HG03520 (cell line): Measurements from ENCODE around the gene LDB2.
"Not testable (repeated sequence)": the region's sequence is repeated elsewhere in the genome, so short reads cannot be mapped to it uniquely, and the experiment has no call there.

Experiments used
- ATAC-seq: cut with Tn5 transposase; IDR thresholded peaks from one replicate; pipeline ENCODE4 v1.9.1; 2021; ENCODE audit warnings: mild to moderate bottlenecking, moderate library complexity; ENCODE audit not compliant: unreplicated experiment

LDB2 gene

DNA sequence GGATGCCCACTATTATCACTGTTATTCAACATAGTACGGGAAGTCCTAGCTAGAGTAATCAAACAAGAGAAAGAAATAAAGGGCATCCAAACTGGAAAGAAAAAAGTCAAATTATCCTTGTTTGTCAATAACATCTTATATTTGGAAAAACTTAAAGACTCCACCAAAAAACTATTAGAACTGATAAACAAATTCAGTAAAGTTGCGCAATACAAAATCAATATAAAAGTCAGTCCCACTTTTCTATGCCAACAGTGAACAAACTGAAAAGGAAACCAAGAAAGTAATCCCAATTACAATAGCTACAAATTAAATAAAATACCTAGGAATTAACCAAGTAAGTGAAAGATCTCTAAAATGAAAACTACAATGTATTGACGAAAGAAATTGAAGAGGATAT, 321.3 kb downstream of the LDB2 start:
- ATAC-seq = no peak

DNA sequence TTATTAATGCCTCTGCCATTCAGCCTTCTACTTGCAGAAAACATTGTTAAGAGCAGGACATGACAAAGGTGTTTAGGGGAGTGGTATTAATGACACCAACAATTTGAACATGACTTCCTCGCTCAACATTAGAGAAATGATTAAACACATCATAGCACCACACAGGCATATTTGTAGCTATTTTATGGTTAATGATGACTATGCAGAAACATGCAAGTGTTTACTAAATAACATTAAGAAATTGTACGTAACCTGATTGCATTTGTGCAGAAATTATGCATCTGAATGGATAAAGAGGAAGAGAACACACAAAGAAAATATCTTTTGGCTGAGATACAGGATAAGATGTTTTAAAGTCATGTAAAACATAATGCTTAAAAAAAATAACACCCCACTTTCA, 323.5 kb downstream of the LDB2 start:
- ATAC-seq = no peak

DNA sequence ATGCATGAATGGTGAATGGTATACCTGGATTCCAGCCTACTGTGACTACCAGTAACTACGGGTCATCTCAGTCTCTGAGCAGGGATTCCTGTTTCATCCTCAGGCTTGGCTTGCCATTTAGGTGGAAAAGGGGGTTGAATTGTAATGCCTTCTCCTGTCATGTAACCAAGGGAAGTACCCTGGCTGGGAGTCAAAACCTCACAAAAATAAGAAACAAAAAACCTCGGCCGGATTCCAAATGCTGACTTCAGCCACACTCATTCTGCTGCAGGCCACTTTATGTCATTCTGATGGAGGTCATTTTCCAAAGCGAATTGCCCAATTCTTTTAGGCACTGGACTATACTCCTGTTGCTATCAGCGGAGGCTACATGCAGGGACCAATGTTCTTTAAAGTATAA, 324.7 kb downstream of the LDB2 start:
- ATAC-seq = no peak

DNA sequence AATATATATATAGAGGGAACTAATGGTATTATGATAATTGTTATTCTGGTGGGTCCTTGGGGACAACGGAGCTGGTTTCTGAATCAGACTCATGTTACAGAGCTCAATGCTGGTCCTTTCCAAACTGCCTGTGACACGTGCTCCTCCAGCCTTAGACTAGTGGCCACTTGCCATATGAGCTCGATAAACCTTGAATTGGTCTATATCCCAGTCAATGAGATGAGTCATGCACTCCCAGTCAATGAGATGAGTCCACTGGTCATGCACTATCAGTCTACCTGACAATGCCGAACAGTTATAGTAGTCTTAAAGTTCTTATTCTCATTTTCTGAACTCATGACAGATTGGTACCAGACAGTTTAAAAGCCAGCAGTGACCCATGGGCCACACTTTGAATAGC, 325.2 kb downstream of the LDB2 start:
- no peak for ATAC-seq

DNA sequence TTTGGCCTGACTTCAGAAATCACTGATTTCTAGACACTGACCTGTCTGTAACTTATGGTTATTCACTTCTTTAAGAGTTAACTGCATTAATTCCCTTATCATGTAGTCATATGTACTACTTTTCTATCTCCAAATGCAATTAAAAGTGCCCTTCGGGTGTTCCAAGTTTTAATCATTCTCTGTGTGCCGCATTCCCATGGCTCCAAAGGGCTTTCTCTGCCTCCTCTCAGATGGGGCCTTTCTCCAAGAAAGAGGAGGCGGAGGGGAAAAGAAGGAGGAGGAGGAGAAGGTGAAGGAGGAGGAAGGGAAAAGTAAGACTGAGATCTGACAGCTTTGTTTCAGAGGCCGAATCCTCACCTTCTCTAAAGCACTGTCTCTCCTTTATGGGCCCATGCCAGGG, 325.8 kb downstream of the LDB2 start:
- ATAC-seq = no peak

DNA sequence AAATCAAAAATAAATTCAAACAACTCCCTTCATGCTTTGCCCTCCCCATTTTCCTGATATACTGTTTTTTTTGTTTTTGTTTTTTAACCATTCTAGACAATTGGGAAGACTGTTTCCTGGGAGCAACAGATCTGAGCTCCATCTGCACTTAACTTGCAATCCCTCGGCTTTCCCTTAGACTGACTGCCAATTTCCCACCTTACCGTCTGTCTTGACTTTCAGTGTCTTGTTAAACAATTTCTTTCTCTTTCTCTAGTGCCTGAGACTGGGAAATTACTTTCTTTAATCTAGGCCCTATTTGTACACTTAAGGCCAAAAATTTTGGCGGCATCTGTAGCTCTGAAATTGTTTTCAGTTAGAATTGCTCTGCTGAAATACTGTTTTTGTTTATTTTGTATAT, 326.3 kb downstream of the LDB2 start:
- no peak for ATAC-seq

DNA sequence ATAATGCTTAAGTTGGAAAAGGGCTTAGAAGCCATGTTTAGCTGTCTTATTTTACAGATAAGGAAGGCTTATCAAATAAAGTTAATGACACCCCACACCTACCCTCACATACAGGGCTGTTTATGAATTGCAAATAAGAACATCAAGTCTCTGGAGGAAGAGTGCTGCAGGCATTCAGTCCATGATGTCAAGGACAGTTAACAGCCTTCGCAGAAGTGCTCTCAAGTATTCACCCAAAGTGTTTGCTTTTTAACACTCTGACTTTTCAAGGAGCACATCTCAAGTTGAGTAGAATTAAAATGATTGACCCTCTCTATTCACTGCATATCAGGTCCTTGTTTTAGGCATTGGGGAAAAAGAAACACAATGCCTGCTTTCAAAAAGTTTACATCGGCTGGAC, 328.7 kb downstream of the LDB2 start:
- no peak for ATAC-seq

DNA sequence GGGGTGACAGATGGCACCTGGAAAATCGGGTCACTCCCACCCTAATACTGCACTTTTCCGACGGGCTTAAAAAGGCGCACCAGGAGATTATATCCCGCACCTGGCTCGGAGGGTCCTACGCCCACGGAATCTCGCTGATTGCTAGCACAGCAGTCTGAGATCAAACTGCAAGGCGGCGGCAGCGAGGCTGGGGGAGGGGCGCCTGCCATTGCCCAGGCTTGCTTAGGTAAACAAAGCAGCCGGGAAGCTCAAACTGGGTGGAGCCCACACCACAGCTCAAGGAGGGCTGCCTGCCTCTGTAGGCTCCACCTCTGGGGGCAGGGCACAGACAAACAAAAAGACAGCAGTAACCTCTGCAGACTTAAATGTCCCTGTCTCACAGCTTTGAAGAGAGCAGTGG, 341.1 kb downstream of the LDB2 start:
- not testable (repeated sequence) for ATAC-seq

DNA sequence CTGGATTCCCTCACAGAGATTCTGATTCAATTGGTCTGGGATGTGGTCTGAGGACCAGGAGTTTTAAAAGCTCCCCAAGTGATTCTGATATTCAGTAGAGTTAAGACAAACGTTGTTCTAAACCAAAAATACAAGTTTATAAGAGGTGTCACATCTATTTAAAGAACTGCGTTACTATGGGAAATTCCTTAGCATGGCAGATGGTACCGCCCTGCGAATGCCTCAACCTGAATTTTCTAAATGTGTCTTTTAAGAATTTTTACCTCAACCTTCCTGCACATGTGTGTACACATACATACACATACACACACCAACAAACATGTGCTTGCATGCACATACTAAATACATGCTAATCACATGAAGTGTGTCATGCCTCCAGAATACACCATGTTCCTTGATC, 343.3 kb downstream of the LDB2 start:
- ATAC-seq = no peak

DNA sequence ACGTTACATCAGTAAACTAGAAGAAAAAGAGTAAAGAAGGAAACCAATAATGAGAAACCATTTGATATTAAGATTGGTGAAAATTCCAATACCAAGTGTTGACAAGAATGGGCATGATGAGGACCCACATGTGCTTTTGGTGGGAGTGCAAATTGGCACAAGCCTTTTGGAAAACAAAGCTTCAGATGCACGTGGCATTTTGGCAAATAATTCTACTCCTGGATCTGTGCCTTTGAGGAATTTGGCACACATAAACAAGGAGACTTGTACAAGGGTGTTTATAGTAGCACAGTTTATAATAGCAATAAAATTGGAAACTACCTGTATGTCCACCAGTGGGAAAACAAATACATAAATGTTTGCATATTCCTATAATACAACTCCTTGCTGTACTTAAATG, 347.9 kb downstream of the LDB2 start:
- no peak for ATAC-seq

DNA sequence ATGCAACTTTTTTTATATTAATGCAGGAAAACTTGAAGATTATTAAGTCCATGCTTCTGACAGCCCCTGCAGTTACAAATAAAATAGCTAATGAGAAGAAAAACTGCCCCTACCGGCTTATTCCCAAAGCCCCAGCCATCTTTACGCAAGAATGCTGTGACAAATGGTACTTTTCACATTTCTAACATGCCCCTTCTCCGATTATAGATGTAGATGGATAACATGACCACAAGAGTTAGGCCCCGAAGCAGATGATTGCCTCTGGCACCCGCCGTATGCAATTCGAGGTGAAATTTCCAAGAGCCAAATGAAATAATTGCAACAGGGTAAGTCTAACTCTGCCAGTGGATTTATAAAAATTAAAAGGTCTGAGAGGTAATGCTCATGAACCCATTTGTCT, 352.8 kb downstream of the LDB2 start:
- ATAC-seq = no peak

DNA sequence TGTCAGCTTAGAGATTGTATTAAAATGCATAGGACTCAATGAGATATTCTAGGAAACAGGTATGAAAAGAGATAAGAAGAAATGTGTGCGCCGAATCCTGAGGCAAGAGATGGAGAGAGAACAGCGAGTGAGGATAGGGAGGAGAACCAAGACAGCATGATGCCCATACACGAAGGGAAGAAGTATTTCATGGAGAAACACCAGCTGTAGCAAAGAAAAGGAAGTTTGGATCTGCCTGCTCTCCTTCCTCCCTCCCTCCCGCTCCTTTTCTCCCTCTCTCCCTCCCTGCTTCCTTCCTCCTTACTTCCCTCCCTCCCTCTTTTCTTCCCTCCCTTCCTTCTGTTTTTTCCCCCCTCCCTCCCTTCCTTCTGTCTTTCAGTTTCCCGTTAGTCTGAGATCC, 353.6 kb downstream of the LDB2 start:
- ATAC-seq = no peak

DNA sequence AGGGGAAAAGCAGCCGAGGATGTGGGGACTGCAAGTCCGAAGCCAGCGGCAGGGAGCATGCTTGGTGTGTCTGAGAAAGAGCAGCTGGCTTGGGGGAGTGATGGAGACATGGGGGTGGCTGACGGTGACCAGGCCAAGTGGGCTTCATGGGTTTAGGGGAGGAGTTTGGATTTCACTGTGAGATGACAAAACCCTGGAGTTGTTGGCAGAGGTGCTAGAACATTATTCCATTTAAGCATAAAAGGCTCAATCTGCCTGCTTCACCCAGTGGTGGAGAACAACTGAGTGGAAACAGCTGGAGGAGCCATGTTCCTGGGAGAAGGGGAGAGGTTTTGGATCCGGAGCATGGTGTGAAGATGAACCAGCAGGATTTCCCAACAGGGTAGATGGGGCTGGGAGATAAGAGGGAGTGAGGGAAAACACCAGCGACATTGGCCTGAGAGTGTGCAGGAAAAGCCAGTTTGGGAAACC, 354.2 kb downstream of the LDB2 start:
- no peak for ATAC-seq

DNA sequence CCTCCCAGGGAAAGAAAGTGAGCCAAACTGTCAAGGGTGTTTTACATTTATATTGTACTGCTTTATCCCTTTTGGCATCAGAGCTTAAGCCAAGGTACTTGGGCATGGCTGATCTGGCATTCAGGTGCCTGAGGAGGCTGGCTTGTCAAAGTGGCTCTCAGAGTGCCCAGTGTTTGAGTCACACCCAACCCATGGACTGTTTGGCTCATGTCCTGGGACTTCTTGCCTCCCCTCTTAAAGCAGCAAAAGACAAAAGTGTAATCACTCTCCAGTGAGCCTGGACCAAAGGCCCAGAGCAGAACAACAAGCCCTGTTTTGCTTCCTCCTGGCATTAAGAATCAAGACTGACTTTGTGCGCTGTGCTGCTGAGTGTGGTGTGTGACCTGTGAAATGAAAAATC, 360.5 kb downstream of the LDB2 start:
- no peak for ATAC-seq

DNA sequence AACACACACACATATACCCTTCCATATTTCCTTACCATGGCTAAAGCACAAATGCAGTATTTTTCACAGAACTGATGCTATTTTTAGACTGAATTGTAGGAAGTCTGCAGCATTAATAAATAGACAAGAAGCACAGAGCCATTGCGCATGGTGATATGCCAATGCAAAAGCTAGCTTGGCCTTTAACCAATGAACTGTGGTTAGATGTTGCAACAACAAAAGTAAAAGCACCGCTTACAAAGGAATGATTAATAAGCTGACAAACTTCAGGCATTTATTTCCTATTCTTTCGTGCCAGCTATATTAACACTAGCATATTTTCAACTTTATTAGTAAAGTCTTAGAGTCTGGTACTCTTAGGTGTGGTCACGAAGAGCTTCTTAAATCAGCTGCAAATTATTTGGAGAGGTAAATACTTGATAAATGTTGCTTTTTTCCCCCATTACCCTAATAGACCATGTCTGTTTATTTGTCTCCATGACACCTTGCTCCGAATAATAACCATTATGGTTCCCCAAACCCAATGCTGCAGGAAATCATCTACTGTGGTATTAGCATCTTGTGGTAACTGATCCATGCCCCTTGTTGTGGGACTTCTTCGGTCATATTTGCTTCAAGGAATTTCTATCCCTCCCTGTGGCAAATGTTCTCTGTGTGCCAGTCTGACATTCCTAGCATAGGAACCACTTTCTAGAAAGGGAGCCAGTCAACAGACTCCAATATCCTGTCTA, 366.0 kb downstream of the LDB2 start:
- ATAC-seq = no peak

DNA sequence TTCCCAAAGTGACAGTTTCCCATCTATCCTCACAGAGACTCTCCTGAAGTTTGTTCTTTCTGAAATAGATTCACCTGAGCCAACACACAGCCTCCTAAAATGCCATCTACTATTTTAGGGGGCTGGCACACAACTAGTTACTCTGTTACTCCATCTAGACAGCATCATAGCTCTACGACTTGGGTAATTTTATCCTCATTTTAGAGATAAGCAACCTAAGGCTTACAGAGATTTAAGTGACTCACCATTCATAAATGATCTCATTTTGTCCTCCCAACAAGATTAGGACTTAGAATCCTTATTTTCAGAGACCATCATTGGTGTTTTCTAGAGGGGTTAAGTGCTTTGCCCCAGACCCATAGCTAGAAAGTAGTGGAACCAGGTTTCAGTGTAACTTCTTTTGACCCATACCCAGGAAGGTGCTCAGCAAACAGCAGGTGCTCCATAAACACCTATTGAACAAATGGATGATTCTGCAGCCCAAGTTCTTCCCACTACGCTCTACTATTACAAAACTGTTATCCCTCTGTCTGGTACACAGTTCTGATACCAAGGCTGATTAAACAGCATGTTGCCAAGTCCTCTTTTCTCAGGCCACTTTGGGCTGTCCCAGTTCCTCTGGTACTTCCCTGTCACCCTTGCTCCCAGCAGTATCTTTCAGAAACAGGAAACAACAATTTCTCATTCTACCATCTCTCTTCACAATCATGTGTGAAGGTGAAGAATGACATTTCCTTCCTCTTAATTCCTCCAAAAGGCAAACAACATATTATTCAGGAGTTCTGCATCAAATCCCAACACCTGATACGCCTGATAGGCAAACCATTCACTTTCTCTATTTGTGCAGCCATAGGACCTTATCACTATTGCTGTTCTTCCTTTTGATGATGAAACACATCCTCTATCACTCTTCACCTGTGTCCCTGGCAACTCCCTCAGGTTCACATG, 367.5 kb downstream of the LDB2 start:
- no peak for ATAC-seq

DNA sequence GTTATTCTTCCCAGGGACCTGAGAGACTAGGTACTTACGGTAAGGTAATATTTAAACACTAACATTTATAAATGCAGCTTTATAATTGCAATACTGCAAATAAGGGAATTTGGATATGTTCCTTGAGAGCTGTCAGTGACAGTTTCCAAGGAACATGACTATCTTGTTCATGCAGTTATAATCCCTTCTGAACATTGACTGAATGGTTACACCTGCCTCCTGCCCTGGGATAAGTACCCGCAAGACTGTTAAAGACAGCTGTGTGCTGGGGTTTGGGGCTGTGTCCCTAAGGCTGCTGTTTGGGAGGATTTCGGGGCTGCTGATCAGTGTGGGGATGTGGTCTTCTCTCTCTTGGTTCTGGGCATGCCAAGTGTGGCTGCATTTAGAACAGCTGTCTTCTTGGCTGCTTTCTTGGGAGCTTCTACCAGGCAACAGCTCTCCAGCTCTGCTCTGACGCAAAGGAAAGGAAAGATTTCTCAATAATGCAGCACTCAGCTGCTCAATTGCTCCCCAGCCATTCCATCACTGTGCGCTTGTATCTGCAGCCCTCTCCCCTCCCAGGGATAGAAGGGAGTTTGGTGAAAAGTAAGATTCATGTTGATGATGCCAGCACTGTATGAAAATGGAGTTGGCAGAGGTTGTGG, 373.4 kb downstream of the LDB2 start:
- ATAC-seq = no peak

DNA sequence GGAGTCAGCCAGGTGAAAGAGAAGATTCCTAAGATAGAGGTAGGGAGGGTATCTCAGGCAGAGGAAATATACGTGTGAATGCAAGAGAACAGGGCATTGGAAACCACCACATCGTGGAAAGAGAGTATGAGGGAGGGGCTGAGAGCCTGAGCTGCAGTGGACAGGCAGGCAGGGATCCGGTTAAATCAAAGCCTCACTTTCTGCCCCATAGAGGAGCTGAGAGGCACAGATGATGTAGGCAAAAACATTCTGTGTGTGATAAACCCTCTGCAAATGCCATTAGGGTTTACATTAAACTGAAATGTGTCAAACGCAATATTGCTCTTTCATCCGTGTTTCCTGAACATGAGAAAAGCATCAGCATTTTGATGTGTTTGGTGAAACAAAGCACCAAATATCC, 374.0 kb downstream of the LDB2 start:
- no peak for ATAC-seq

DNA sequence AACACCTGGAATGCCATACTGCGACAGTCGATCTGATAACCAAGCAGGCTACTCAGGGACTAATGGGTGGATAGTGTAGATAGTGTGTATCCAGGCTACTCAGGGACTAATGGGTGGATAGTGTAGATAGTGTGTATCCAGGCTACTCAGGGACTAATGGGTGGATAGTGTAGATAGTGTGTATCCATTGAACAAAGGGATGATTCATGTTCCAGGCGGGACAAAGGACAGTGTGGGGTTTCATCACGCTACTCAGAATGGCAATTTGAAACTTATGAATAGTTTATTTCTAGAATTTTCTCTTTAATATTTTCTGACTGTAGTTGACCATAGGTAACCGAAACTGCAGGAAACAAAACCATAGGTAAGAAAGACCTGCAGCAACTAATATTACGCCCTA, 374.9 kb downstream of the LDB2 start:
- not testable (repeated sequence) for ATAC-seq

DNA sequence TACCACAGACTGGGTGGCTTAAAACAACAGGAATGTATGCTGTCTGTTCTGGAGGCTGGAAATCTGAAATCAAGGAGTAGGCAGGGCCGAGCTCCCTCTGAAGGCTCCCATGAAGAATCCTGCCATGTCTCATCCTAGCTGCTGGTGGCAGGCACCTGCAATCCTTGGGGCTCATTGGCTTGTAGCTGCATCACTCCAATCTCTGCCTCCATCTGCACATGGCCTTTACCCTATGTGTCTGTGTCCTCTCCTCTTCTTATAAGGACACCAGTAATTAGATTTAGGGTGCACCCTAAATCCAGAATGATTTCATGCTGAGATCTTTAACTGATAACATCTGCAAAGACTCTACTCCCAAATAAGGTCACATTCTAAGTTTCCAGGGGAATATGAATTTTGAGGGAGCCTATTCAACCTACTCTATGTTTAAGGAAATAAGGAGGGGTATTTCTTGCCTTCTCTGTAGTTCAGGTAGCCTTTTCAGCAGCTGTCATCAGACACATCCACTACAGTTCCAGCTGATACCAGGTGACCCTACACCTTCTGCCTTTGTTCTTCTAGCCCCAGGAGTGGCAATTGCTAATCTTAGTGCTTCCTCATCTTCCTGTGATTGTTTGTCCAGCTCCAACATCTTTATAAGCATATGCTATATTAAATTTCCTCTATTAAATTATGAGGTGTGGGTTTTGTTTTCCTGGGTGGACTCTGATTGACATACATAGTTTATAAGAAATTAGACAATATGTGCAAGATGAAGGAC, 377.1 kb downstream of the LDB2 start:
- no peak for ATAC-seq
